ENCODE data around the gene LPCAT1.

The LPCAT1 gene

GRCh38 chr5:1494780-1495524 lies 28.8 kb downstream of the LPCAT1 start:
- FAIRE-seq = no peak

DNA sequence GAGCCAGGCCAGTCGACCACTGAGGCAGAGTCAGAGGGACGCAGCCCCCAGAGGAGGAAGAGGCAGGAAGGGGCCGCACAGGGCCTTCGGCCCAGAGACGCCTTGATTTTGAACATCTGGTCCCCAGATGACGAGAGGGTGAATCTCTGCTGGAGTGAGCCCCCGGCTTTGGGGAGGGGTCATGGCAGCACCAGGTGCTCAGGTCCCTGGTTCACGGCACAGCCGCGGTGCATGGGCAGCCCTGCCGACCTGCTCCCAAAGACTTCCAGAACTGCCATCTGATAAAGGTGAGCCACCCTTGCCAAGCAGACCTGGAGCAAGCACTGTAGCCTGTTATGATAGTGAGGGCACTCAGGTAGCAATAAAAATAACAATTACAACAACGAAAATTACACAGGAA lies 29.8 kb downstream of the LPCAT1 start:
- FAIRE-seq = no peak

DNA sequence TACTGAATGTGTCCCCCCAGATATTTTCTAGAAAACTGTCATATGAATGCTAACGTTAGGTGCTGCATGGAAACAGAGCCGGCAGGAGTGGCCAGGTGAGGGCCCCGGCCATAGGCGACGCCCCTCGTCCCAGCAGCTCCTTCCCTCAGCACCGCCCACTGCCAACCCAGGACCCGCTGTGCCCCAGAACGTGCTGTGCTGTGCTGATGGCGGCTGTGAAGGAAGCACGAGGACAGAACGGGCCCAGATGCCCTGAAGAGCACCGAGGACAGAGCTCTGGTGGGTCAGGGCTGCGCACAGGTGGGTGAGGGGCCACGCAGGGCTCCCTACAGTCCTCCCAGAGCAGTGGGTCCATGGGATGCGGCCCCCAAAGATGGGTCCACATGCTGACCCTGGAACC lies 30.3 kb downstream of the LPCAT1 start:
- FAIRE-seq = no peak

DNA sequence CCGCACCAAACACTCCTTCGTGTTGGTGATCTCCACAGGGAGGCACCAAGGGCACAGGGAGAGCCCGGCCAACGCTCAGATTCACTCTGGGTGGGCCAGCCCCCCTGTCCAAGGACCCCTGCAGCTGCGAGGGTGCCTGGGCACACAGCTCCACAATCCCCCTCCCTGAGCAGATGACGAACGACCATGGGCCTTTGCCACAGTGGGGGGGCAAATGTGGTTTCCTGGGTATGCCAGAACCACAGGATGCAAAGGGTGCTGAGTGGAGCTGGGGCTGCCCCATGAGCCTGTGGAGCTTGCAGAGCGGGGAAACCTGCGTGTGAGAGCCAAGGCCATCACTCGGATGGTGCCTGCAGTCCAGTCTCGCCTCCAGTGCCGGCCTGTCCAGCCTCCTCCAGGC lies 31.0 kb downstream of the LPCAT1 start:
- FAIRE-seq = no peak

DNA sequence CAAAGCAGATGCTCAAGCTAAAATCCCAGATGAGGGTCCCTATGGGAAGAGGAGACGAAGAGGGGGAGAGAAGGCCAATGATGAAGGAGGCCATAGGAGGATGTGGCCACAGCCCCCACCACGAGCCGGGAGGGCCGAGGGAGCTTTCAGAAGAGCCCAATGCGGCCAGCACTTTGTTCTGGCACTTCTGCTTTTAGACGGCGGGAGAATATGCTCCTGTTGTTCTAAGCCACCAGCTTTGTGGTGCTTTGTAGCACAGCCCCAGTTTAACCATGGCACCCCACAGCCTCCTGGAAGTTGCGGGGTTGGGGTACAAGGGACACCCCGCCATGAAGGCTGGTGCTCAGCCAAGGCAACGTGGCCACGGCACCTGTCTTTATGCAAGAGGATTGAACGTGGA lies 33.4 kb downstream of the LPCAT1 start:
- no peak for FAIRE-seq

DNA sequence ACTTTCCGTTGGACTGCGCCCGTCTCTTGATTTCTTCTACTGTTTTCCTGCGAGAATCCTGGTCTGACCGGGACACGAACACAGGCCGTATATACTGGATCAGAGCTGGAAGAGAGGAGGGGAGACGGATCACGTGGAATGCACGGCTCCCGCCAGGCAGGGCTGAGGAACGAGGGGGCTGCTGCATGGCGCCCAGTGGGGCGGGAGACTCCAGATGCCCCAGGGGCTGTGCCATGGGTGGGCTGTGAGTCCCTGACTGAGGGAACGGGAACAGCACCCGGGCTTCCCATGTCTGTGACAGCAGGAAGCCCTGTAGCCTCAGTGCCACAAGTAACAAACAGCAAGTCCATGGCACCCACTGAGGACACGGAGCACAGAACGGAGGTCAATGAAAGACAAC lies 34.0 kb downstream of the LPCAT1 start:
- no peak for FAIRE-seq

GRCh38 chr5:1488882-1489680 lies 34.7 kb downstream of the LPCAT1 start:
- no peak for FAIRE-seq

GRCh38 chr5:1487079-1487764 lies 36.5 kb downstream of the LPCAT1 start:
- no peak for FAIRE-seq

DNA sequence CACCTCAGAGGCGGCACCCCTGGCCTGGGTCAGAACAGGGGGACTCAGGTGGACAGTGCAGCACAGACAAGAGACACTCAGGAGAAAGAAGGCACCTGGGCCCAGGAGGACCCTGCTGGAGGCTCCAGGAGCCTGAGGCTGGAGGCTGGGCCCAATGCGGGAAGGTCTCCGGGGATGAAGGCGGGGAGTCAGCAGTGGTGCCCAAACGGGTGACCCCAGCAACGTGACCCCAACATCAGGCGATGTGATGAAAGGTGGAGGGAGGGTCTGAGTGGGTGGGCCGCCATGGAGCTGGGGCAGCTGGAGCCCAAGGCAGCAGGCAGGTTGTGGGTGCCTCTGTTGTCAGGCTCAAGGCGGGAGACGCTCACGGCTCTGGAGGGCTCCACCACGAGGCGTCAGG lies 37.5 kb downstream of the LPCAT1 start:
- FAIRE-seq = no peak

DNA sequence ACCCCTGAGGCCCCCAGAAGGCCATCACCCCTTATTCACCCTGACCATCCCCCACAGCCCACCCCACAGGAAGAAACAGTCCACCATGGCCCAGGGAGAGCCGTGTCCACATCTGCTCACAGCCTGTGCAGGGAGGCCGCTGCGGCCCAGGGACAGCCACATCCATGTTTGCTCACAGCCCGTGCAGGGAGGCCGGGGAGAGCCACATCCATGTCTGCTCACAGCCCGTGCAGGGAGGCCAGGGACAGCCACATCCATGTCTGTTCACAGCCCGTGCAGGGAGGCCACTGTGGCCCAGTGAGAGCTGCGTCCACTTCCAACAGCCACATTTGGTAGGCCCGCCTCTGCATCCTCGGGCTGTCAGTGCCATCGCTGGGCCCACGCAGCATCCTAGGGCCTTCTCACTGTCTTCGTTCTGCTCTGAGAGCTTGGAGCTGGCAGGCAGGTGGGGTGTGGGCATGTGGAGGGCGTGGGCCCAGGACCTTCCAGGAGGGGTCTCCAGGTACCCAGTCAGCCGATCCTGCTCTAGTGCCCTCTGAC lies 38.1 kb downstream of the LPCAT1 start:
- FAIRE-seq = no peak

GRCh38 chr5:1484730-1485578 lies 38.8 kb downstream of the LPCAT1 start:
- FAIRE-seq = no peak

DNA sequence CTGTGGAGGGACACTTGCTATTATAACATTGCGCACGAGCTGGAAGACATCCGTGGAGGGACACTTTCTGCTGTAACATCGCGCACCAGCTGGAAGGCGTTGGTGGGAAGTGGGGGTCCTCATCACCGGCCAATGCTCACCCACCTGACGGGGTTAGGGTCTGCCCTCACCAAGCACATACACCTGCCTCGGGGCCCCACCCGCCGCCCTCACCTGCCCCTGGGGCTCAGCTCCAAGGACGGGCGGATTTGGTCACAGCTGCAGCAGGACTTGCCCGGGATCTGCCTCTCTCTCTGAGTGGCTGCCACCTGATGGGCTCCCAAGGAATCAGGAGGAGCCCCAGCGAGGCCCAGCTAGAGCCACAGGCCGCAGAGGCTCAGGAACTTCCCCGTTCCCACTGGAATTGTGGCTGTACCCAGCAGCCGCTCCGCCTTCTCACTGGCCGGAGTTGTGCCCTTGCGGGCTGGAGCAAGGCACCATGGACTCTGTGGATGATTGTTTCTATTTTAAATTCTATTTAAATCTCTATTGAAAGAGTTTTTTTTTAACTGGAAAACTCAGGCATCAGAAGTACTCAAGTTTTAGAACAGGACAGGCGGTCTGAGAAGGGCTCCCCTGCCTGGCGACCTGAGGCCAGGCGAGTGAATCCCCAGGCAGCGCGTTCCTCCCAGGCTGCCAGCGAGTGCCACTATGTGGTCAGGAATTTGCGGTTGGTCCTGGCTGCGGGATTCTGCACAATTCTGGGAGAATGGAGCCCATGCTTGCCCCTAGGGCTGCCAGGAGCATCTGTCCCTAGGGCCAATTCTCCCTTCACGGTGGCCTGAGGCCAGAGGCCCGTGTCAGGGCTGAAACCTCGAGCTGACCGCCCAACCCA lies 39.7 kb downstream of the LPCAT1 start:
- FAIRE-seq = no peak

GRCh38 chr5:1483064-1483463 lies 40.7 kb downstream of the LPCAT1 start:
- no peak for FAIRE-seq

DNA sequence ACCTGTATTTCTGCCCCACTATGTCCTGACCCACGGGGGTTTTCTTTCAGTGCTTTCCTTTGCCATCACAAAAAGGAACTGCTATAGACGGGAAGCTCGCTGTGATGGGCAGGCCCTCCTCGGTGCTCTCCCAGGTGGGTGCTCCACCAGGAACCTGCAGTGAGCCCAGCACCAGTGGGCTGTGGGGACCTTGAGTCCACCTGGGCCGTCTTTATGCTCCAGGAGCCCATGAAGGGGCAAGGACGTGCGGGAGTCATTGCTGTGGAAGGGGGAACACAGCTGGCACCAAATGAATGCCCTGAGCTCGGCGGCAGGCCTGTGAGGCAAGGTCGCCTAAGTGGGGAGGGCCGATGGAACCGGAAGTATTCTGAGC lies 41.8 kb downstream of the LPCAT1 start:
- no peak for FAIRE-seq

DNA sequence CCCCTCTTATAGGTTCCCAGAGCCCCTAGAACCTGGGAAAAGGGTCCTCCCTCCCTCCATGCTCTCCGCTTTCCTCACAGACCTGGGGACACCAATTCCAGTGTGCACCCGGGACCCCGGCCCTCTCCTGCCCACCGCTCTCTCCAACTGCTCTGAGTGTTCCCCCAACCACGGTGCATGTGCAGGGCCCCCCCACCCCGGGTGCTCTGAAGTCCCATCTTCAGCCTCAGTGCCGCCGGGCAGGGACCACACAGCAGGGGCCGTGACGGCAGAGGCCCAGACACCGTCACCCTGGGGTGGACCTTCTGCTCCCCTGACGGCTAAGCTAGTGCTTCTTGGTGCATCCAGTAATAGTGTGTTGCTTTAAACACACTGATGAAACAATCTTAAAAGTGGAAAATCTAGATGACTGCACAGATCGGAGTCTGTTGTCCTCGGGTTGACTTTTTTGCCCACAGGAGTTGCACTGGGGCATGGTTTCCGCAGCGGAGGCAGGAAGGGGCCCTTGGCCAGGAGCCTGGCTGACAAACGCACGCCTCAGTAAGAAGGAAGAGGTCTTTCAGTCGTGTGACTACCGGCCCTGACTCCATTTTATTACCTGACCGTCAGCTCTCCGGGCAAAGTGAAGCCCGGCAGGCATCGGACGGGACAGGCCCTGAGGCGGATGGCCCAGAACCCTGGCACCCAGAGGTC lies 42.3 kb downstream of the LPCAT1 start:
- FAIRE-seq = no peak

- no peak for FAIRE-seq
Measured at GRCh38 chr5:1480806-1481205, 43.0 kb downstream of the LPCAT1 start.

GRCh38 chr5:1480217-1480616 lies 43.5 kb downstream of the LPCAT1 start:
- FAIRE-seq = no peak

DNA sequence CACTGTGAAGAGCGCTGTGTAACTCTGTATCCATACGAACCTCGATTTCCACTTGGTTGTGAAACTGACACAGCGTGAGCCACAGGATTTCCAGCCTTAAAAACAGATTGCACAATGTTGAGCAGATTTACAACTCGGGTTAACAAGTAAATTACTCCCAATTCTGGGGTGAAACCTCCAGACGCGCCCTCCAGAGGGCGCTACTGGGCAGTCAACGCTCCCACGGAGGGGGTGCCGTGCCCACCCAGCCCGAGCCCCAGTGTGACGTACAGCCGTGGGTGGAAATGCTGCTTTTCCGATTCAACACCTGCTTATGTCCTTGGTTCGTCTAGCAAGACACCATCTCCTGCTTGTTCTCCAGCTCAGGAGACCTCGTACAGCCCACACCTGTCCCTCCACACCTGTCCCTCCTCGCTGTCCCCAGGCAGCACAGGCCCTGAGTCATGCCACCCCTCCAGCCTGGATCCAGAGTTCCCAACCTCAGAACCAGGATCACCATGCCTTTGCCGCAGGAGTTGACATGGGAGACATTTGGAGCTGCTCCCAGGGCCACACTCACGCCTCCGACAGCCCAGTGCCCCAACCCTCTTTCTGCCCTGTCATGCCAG lies 44.1 kb downstream of the LPCAT1 start:
- no peak for FAIRE-seq

DNA sequence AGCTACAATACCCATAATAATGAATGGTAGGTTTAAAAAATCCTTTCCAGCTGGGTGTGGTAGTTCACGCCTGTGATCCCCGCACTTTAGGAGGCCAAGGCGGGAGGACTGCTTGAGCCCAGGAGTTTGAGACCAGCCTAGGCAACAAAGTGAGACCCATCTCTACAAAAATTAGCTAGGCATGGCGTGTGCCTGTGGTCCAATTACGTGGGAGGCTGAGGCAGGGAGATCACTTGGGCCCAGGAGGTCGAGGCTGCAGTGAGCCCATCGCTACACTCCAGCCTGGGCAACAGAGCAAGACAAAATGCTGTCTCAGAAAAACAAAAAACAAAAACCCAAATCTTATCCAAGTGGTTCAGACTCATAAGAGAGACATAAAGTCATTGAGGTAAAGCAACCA lies 44.7 kb downstream of the LPCAT1 start:
- FAIRE-seq = no peak

GRCh38 chr5:1478271-1479035 lies 45.3 kb downstream of the LPCAT1 start:
- no peak for FAIRE-seq
